ENCODE measurements around the gene PLA2G2D. TPM values are rescaled to one million over a fixed set of nuclear protein-coding genes. Genes with fewer than 3 reads are reported as not detected.

The PLA2G2D gene
- total and polyA plus RNA-seq, 2 donors (not counting 1 experiment from before 2014, with no cell fraction given) = not detected

- peaks cover 2% of the 10 kb centered on the region for H3K27me3 ChIP-seq (ENCODE audit: control insufficient read depth, insufficient read depth, low read length)
- H3K9me3 ChIP-seq (ENCODE audit: control insufficient read depth, insufficient read depth, low read depth, low read length) = no peaks in the 10 kb centered on the region
- H3K4me3 ChIP-seq (replicated peaks in 1 of 4; ENCODE audit: control extremely low read depth in 1 of 4, insufficient read depth in 1 of 4, low read depth in 3 of 4, low read length in 4 of 4) = no peak overlapping the region
- no peaks in the 10 kb centered on the region for H3K79me2 ChIP-seq (ENCODE audit: control insufficient read depth, insufficient read depth, low read length)
- TF ChIP-seq EZH2 (IDR thresholded peaks at IDR 0.05; ENCODE audit: low read length, missing control alignments) (no peak), CTCF (conservative IDR thresholded peaks at IDR 0.05 in 1 of 2, IDR thresholded peaks at IDR 0.05 in 1 of 2; ENCODE audit: low read depth in 1 of 2, low read length in 2 of 2) (no peak)
- H4K20me1 ChIP-seq (ENCODE audit: control insufficient read depth, extremely low read depth, insufficient read depth, low read length) = no peaks in the 10 kb centered on the region
- H3K36me3 ChIP-seq (ENCODE audit: control insufficient read depth, insufficient read depth, low read length) = no peaks in the 10 kb centered on the region
- no peaks in the 10 kb centered on the region for H3K4me1 ChIP-seq (ENCODE audit: control insufficient read depth, extremely low read depth, insufficient read depth, low read length)
- no peak overlapping the region for H3K9ac ChIP-seq (ENCODE audit: insufficient read depth, low read length)
- H3K27ac ChIP-seq (ENCODE audit: insufficient read depth, low read length) = no peak overlapping the region
- no peak overlapping the region for H3K4me2 ChIP-seq (ENCODE audit: extremely low read depth, insufficient read depth, low read length)
- DNase-seq (ENCODE audit: low read depth in 2 of 2) = no peak
- H2AFZ ChIP-seq (ENCODE audit: low read length) = no peak overlapping the region
Measured at GRCh38 chr1:20096840-20097447, 22.4 kb downstream of the PLA2G2D start.

GRCh38 chr1:20095564-20096434, 23.5 kb downstream of the PLA2G2D start:
- no peaks in the 10 kb centered on the region for H4K20me1 ChIP-seq (ENCODE audit: control insufficient read depth, extremely low read depth, insufficient read depth, low read length)
- H3K27ac ChIP-seq (ENCODE audit: insufficient read depth, low read length) = no peak overlapping the region
- no peaks in the 10 kb centered on the region for H3K4me1 ChIP-seq (ENCODE audit: control insufficient read depth, extremely low read depth, insufficient read depth, low read length)
- no peaks in the 10 kb centered on the region for H3K79me2 ChIP-seq (ENCODE audit: control insufficient read depth, insufficient read depth, low read length)
- no peak for DNase-seq (ENCODE audit: low read depth in 2 of 2)
- no peak overlapping the region for H3K4me2 ChIP-seq (ENCODE audit: extremely low read depth, insufficient read depth, low read length)
- H3K27me3 ChIP-seq (ENCODE audit: control insufficient read depth, insufficient read depth, low read length) = peaks cover 2% of the 10 kb centered on the region
- H3K9me3 ChIP-seq (ENCODE audit: control insufficient read depth, insufficient read depth, low read depth, low read length) = no peaks in the 10 kb centered on the region
- H3K9ac ChIP-seq (ENCODE audit: insufficient read depth, low read length) = no peak overlapping the region
- H3K36me3 ChIP-seq (ENCODE audit: control insufficient read depth, insufficient read depth, low read length) = no peaks in the 10 kb centered on the region
- TF ChIP-seq CTCF (conservative IDR thresholded peaks at IDR 0.05 in 1 of 2, IDR thresholded peaks at IDR 0.05 in 1 of 2; ENCODE audit: low read depth in 1 of 2, low read length in 2 of 2) (no peak), EZH2 (IDR thresholded peaks at IDR 0.05; ENCODE audit: low read length, missing control alignments) (no peak)
- no peak overlapping the region for H3K4me3 ChIP-seq (replicated peaks in 1 of 4; ENCODE audit: control extremely low read depth in 1 of 4, insufficient read depth in 1 of 4, low read depth in 3 of 4, low read length in 4 of 4)
- no peak overlapping the region for H2AFZ ChIP-seq (ENCODE audit: low read length)

- H3K36me3 ChIP-seq (ENCODE audit: control insufficient read depth, insufficient read depth, low read length) = no peaks in the 10 kb centered on the region
- H3K9me3 ChIP-seq (ENCODE audit: control insufficient read depth, insufficient read depth, low read depth, low read length) = no peaks in the 10 kb centered on the region
- no peak overlapping the region for H3K4me2 ChIP-seq (ENCODE audit: extremely low read depth, insufficient read depth, low read length)
- no peak overlapping the region for H3K4me3 ChIP-seq (replicated peaks in 1 of 4; ENCODE audit: control extremely low read depth in 1 of 4, insufficient read depth in 1 of 4, low read depth in 3 of 4, low read length in 4 of 4)
- H3K79me2 ChIP-seq (ENCODE audit: control insufficient read depth, insufficient read depth, low read length) = no peaks in the 10 kb centered on the region
- DNase-seq (ENCODE audit: low read depth in 2 of 2) = peak in 1 of 2 donors; percentile 30
- no peak overlapping the region for H3K9ac ChIP-seq (ENCODE audit: insufficient read depth, low read length)
- H2AFZ ChIP-seq (ENCODE audit: low read length) = no peak overlapping the region
- H3K4me1 ChIP-seq (ENCODE audit: control insufficient read depth, extremely low read depth, insufficient read depth, low read length) = no peaks in the 10 kb centered on the region
- no peak overlapping the region for H3K27ac ChIP-seq (ENCODE audit: insufficient read depth, low read length)
- H3K27me3 ChIP-seq (ENCODE audit: control insufficient read depth, insufficient read depth, low read length) = peaks cover 2% of the 10 kb centered on the region
- TF ChIP-seq EZH2 (IDR thresholded peaks at IDR 0.05; ENCODE audit: low read length, missing control alignments) (no peak), CTCF (conservative IDR thresholded peaks at IDR 0.05 in 1 of 2, IDR thresholded peaks at IDR 0.05 in 1 of 2; ENCODE audit: low read depth in 1 of 2, low read length in 2 of 2) (no peak)
- H4K20me1 ChIP-seq (ENCODE audit: control insufficient read depth, extremely low read depth, insufficient read depth, low read length) = no peaks in the 10 kb centered on the region
Measured at GRCh38 chr1:20093940-20094391, 25.4 kb downstream of the PLA2G2D start.
